ENCODE measurements around the gene RRP7A. TPM values are rescaled to one million over a fixed set of nuclear protein-coding genes. Genes with fewer than 3 reads are reported as not detected.
"Not testable (repeated sequence)": the region's sequence is repeated elsewhere in the genome, so short reads cannot be mapped to it uniquely, and the experiment has no call there.

The RRP7A gene
- total and polyA plus RNA-seq, 2 donors (not counting 3 experiments of a cell fraction or from before 2014, with no cell fraction given): 35.3 to 83.7 TPM

GRCh38 chr22:42533638-42533977 lies 14.0 kb upstream of the RRP7A start:
- peaks cover 3% of the 10 kb centered on the region for H3K4me1 ChIP-seq (ENCODE audit: control insufficient read depth, extremely low read depth, insufficient read depth, low read length)
- ChIA-PET POLR2A (no interaction called here), CTCF (interaction anchor here (1.7 to 1.8 kb wide), 2 partner anchors 19 to 27 kb away, joined by 8 to 10 read pairs; no protein-coding TSS in a partner anchor)
- no peak overlapping the region for H3K9ac ChIP-seq (replicated peaks; ENCODE audit: extremely low read depth, insufficient read depth, low read length)
- H3K9me1 ChIP-seq (replicated peaks; ENCODE audit: control insufficient read depth, extremely low read depth, insufficient read depth, low read length): no peaks in the 10 kb centered on the region
- no peak overlapping the region for H3K27ac ChIP-seq (ENCODE audit: insufficient read depth, low read depth, low read length)
- H3K4me3 ChIP-seq (replicated peaks in 1 of 3; ENCODE audit: insufficient read depth in 1 of 3, low read depth in 1 of 3, low read length in 3 of 3): no peak overlapping the region
- no TSS peak for BruUV-seq (replicated peaks)
- no peaks in the 10 kb centered on the region for H3K36me3 ChIP-seq (ENCODE audit: control insufficient read depth in 2 of 2, extremely low read depth in 1 of 2, insufficient read depth in 2 of 2, low read length in 2 of 2)
- no peak overlapping the region for H3K4me2 ChIP-seq (ENCODE audit: insufficient read depth, low read length)
- dilution Hi-C loops (cut with MboI; ENCODE audit: extremely low pct_ligation_motif_present, low sequenced_read_pairs) (no loop called here), intact Hi-C loops (cut with micrococcal nuclease) (loop anchor here (2.0 kb wide), 1 partner anchor 19 kb away; the partner anchor contains the start of gene SERHL2)
- no peaks in the 10 kb centered on the region for H3K27me3 ChIP-seq (ENCODE audit: control insufficient read depth in 2 of 2, insufficient read depth in 2 of 2, low read length in 2 of 2)
- no peak for DNase-seq (ENCODE audit: low read depth, low spot score)
- no peak for TF ChIP-seq EZH2 (IDR thresholded peaks at IDR 0.05; ENCODE audit: borderline replicate concordance, low read depth, low read length, severe bottlenecking)
- no peaks in the 10 kb centered on the region for H4K20me1 ChIP-seq (replicated peaks; ENCODE audit: control insufficient read depth, extremely low read depth, insufficient read depth, low read length)
- no peaks in the 10 kb centered on the region for H3K9me3 ChIP-seq (replicated peaks; ENCODE audit: control insufficient read depth, insufficient read depth, low read length)
- FAIRE-seq: no peak
- no peak overlapping the region for H2AFZ ChIP-seq (ENCODE audit: low read depth, low read length)
- no peaks in the 10 kb centered on the region for H3K79me2 ChIP-seq (ENCODE audit: control insufficient read depth, insufficient read depth, low read length)

GRCh38 chr22:42531401-42532084 lies 11.9 kb upstream of the RRP7A start:
- H3K4me1 ChIP-seq (ENCODE audit: control insufficient read depth, extremely low read depth, insufficient read depth, low read length); POLR2A ChIA-PET; H3K27ac ChIP-seq (ENCODE audit: insufficient read depth, low read depth, low read length); H2AFZ ChIP-seq (ENCODE audit: low read depth, low read length); H3K4me3 ChIP-seq (replicated peaks in 1 of 3; ENCODE audit: insufficient read depth in 1 of 3, low read depth in 1 of 3, low read length in 3 of 3); H3K9me3 ChIP-seq (replicated peaks; ENCODE audit: control insufficient read depth, insufficient read depth, low read length); H3K79me2 ChIP-seq (ENCODE audit: control insufficient read depth, insufficient read depth, low read length); H3K9ac ChIP-seq (replicated peaks; ENCODE audit: extremely low read depth, insufficient read depth, low read length); FAIRE-seq; DNase-seq (ENCODE audit: low read depth, low spot score); H3K9me1 ChIP-seq (replicated peaks; ENCODE audit: control insufficient read depth, extremely low read depth, insufficient read depth, low read length); H3K27me3 ChIP-seq (ENCODE audit: control insufficient read depth in 2 of 2, insufficient read depth in 2 of 2, low read length in 2 of 2); CTCF ChIA-PET; H4K20me1 ChIP-seq (replicated peaks; ENCODE audit: control insufficient read depth, extremely low read depth, insufficient read depth, low read length); H3K4me2 ChIP-seq (ENCODE audit: insufficient read depth, low read length); dilution Hi-C loops (cut with MboI; ENCODE audit: extremely low pct_ligation_motif_present, low sequenced_read_pairs); H3K36me3 ChIP-seq (ENCODE audit: control insufficient read depth in 2 of 2, extremely low read depth in 1 of 2, insufficient read depth in 2 of 2, low read length in 2 of 2); BruUV-seq (replicated peaks): not testable (repeated sequence)
- intact Hi-C loops (cut with micrococcal nuclease): loop anchor here (2.0 kb wide), 1 partner anchor 21 kb away; the partner anchor contains the start of gene SERHL2

- H3K79me2 ChIP-seq (ENCODE audit: control insufficient read depth, insufficient read depth, low read length); H3K4me3 ChIP-seq (replicated peaks in 1 of 3; ENCODE audit: insufficient read depth in 1 of 3, low read depth in 1 of 3, low read length in 3 of 3); H2AFZ ChIP-seq (ENCODE audit: low read depth, low read length); H3K9me3 ChIP-seq (replicated peaks; ENCODE audit: control insufficient read depth, insufficient read depth, low read length); POLR2A ChIA-PET; H3K9ac ChIP-seq (replicated peaks; ENCODE audit: extremely low read depth, insufficient read depth, low read length); dilution Hi-C loops (cut with MboI; ENCODE audit: extremely low pct_ligation_motif_present, low sequenced_read_pairs); H3K4me1 ChIP-seq (ENCODE audit: control insufficient read depth, extremely low read depth, insufficient read depth, low read length); H3K9me1 ChIP-seq (replicated peaks; ENCODE audit: control insufficient read depth, extremely low read depth, insufficient read depth, low read length); intact Hi-C loops (cut with micrococcal nuclease); BruUV-seq (replicated peaks); H3K27ac ChIP-seq (ENCODE audit: insufficient read depth, low read depth, low read length); FAIRE-seq; H4K20me1 ChIP-seq (replicated peaks; ENCODE audit: control insufficient read depth, extremely low read depth, insufficient read depth, low read length); H3K4me2 ChIP-seq (ENCODE audit: insufficient read depth, low read length); DNase-seq (ENCODE audit: low read depth, low spot score); H3K27me3 ChIP-seq (ENCODE audit: control insufficient read depth in 2 of 2, insufficient read depth in 2 of 2, low read length in 2 of 2); H3K36me3 ChIP-seq (ENCODE audit: control insufficient read depth in 2 of 2, extremely low read depth in 1 of 2, insufficient read depth in 2 of 2, low read length in 2 of 2); CTCF ChIA-PET: not testable (repeated sequence)
Measured at GRCh38 chr22:42529435-42529834, 9.8 kb upstream of the RRP7A start.
